IPS-NIHi7 (cell line): Measurements from ENCODE around the gene ALDH3A1.

ENCODE experiments used
- DNase-seq: peaks from one replicate; pipeline ENCODE4 v3.0.0; 2012; ENCODE audit warnings: mixed read lengths; ENCODE audit errors: extremely low spot score

ALDH3A1 gene

DNA sequence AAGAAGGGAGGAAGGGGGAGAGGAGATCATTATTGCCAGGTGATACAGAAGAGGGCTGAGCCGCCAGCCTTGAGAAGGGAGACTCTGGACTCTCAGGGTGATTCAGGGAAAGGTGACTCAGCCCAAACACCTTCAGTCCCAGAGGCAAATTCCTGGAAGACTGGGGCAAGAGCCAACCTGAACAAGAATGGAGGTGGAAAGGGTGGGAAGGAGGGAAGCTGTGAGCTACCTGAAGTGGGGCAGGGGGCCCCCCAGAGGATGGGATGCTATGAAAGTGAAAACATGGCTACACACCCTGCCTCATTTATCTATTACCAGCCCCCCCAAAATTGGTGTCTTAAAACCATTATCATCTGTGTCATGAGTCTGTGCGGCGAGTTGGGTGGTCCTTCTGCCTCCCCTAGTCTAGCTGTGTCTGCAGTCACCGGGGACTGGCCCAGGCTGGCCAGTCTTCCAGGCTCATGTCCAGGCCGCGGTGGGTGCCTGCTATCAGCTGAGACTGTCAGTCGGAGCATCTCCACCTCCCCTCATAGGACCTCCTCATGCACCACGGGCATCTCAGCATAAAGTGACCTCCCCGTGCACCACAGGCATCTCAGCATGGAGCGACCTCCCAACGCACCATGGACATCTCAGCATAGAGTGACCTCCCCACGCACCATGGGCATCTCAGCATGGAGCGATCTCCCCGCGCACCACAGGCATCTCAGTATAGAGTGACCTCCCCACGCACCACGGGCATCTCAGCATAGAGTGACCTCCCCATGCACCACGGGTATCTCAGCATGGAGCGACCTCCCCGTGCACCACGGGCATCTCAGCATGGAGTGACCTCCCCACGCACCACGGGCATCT, 28.5 kb downstream of the ALDH3A1 start:
- DNase-seq = no peak

DNA sequence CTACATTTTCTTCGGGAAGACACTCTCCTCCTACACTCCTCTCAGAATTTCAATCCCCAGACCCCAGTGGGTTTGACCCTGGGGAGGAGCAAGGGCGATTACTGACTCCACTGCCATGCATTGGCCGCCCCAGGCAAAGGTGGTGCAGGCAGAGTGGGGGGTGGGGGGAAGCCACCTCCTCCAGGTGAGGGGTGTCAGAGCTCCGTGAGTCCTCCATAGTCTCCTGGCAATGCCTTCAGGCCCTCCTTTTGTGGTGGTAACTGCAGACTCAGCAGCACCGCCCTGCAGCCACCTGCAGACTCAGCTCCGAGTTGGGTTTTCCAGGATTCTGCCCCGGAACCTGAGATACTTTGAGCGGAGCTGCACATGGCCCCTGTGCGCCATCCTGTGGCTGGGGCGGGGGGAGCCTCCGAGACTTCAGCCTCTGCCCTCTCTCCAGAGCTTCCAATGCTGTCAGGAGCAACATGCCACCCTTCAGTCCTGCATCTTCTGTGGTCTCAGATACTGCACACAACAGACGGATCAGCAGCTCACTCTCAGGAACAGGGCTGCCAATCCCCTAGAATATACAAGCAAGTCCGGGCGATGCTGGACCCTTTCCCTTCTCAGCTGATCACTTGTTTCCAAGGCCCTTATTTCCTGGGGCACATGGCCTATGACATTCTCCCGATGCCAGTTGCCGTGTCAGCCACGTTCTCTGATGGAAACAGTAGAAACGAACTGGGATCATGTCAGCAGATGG, 29.3 kb downstream of the ALDH3A1 start:
- peak; percentile 74 for DNase-seq

DNA sequence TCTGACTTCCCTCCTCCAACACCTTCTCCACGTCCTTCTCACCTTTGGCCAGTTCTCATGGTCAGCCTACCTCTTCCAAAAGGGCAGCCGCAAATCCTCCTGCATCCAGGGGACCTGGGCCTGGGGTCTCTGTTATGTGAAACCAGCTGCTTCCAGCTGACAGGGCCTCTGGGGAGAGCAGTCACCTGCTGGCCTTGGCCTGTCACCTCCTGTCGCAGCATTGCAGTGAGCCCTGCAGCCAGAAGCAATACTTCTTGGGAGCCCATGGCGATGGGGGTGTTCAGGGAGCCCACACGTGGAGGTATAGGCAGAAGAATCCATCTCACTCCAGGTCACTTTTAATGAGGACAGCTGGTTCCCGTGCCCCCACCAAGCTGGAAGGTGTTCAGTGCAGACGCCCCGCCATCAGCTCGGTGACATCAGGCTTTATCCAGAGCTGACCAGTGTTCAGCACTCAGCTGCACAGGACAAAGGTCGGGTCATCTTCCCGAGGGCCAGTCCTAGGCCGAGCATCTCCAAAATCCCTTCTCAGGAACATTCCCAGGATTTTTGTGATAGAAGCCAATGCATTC, 30.0 kb downstream of the ALDH3A1 start:
- no peak for DNase-seq

DNA sequence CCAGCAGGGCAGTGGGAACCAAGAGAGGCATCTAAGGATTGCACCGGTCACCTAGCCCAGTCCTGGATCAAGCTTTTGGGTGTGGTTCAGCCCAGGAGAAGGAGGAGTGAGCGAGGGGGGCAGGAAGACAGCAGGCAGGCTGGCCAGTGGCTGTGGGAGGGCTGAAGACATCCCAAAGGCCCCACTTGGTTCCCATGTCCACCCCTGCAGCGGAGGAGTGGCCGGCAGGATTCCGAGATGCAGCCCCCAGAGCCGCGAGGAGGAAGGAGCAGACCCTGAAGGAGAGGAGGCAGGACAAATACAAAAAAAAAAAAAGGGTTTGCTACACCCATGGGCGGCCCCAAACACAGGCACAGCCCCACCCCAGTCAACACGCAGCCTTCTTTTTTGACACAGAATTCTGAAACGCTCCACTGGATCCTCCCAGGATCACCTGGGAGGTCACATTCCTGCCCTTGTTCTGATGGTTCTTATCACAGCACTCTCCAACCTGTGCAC, 30.6 kb downstream of the ALDH3A1 start:
- DNase-seq = no peak

DNA sequence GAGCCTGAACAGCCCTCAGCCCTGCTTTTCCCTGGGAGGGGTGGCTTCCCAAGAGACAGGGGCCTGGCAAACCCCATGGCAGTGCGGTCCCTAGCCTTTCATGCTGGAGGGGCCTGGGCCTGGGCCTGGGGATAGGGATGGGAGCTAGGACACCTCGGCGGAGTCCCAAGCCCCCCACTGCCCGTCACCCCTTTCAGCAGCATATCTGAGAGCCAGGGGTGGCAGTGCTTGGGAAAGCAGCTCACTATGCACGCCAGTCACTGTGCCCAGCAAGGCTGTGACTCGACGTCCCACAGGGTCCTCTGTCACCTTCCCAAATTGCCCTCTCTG, 31.1 kb downstream of the ALDH3A1 start:
- no peak for DNase-seq

DNA sequence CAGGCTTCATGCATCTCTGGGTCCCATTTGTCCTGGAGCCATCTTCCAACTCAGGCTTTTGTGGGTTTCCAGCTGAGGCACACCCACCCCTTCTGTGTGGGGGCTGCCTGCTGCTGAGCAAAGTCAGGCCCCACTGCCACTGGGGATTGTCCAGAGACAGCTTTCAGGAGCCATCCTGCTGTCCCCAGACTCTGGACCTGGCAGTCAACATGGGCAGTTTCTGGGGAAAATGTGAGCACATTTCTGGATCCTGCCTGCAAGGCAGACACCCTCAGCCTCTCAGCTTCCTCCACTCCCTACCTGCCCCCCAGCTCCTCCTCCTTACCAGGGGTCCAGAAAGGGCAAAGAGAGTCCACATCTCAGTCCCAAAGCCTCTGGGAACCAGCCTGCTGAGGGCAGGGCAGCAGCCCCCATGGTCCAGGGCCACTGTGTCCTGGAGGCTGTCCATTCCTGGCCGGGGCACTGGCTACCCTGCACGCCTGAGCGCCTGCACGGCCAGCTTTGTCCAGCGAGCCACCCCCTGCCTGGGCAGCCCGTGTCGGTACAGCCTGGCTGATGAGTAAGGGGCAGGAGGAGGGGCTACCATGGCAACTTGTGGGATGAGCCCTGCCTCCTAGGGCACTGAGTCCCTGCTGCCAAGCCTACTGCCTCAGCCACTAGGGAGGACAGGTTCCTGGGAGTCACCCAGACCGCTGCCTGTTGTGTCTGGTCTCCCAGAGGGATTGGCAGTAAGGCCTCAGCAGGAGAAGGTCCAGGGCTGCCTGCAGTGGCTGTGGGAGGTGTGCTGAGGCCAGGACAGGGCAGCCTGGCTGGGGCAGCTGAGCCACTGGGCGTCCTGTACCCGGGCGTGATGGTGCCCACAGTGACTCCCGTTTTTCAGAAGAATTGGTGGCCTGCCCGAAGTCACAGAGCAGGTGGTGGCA, 31.7 kb downstream of the ALDH3A1 start, which contains the start of gene SLC47A2:
Gene SLC47A2 (minus strand): TSS at position 477 of the 923 bp plus-strand sequence. CDS start 29 bp downstream, at position 448.
- DNase-seq = no peak

DNA sequence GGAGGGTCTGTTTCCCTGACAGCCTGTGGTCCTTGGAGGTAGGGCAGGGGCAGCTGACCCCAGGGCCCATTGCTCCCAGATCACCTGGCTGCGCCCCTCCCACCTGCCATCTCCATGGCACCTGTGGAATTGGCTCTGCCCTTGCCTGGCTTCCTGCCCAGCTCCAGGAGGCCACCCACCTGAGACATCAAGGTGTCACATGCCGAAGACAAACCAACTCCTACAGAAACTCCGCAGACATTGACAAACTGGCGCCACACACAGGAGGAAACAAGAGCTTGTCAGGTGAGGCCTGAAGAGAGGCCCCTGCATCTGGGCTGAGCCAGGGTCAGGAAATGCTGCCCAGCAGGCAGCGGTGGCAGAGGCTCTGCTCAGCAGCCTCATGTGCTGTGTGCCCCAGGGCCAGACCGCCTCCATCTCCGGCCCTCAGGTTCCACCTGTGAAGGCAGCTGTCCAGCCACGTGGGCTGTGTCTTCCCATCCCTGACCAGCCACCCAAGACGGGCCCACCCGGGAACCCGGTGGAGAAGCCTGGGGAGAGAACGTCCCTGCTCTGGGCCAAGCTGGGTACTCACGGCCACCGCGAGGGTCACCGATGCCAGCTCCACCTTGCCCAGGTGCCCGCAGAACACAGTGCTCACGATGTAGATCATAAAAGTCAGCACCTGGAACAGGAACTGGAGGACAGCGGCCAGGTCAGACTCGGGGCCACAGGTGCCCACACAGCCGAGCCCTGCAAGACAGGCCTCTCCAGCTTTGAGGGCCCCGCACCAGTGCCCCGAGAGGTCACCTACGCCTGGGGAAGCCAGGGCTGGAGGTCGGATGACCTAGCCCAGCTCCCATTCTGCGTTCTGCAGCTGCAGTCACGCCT, 33.3 kb downstream of the ALDH3A1 start:
- DNase-seq = peak; percentile 36

DNA sequence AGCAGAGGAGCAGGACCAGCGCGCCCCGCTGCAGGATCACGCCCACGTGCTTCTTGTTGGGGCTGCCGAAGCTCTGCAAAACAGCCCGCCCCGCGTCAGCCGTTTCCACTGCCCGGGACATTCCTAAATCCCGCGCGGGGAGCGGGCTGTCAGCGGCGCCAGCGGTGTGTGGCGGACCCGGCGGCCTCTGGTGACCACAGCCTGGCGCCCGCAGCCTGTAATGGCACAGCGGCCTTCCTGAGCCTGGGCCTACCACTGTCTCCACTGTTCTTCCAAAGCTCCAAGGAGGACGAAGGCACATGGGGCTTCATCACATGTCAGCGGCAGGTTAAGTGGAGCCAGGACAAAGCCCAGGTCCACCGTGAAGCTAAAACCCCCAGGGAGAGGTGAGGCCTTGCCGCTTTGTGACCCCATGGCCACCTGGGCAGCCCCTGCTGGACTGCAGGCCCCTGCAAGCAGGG, 34.2 kb downstream of the ALDH3A1 start:
- no peak for DNase-seq

DNA sequence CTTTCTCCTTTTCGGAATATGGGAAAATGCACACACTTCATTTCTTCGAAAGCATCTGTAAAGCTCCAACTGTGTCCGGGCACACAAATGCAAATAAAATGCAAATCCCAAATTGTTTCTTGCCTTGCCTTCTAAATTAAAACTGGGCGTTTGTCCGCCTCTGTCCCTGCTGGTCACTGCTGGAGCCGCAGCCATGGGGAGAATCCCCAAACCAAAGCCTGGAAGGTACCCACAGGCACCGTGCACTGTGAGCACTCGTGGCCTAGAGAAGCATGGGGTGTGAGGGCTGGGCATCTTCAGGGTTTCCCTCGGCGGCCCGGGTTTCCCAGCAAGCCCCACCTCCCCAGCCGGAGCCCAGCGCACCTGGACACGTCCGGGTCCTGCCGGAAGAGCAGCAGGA, 34.6 kb downstream of the ALDH3A1 start:
- peak; percentile 55 for DNase-seq

DNA sequence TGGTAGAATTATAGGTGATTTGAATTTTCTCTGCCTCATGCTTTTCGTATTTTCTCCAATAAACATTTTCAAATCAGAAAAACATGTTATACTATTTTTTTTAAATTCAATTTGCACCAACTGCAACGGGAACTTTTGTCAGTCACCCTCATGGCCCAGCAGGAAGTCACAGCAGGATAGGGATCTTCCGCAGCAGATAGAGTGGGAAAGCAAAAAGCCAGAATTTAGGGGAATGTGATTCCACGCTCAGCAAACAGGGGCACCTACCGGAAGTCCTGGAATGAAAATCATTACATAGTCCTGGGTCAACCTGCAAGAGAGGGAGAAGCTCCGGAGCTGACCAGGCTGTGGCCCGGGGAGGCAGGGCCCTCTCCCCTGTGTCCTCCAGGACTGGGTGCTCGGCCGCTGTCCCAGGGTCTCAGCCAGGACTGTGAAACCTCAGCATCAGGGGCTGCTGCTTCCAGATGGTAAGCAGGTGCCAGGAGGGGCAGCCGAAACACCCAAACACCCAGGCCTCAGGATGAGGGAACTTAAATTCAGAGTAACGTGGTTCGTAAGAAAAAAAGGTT, 35.6 kb downstream of the ALDH3A1 start:
- peak; percentile 16 for DNase-seq

DNA sequence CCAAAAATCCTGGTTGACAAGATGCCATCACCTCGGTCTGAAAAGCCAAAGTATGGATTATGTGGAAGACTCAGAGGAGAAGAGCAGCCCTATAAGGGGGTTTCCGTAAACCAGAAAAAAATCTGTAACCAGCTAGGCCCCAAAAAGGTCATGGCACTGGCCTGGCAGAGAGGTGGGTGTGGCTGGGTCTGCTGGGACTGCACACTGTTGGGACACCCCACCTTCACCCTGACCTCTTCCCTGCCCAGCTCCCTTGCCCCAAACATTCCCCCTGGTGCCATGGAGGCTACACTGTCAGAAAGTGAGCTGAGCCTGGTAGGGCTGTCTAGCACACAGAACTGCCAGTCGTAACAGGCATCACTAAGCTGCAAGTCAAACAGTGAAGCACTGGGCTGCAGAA, 38.3 kb downstream of the ALDH3A1 start:
- DNase-seq = no peak

DNA sequence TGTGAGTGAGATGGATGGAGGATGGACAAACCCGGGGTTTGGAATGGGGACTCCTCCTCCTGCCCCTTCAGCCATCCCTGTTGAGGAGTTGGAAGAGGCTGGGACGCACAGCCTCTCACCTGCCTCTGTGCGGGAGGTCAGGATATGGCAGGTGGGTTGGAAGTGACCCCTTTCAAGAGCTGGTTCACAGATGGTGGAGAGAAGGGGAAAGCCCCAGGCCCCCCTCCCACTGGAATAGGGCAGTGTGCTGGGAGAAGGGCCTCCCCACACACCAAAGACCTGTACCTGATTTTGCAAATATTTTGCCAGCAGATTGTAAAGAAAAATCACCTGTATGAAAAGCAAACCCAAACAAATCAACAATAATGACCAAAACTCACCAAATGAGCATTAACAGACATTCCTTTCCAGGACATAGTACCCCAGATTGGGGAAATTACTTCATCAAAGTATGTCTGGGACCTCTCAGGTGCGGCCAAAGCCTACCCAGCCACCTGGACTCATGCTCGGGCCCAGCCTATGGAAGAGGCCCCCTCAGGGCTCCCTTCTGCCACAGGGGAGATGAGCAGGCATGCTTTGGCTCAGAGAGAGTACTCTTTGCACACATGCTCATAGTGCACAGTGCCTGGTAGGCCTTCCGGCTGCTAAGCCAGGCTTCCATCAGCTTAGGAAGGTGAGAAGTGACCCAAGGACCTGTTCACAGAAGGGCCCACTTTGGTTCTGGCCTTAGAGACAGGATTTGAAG, 39.5 kb downstream of the ALDH3A1 start:
- DNase-seq = no peak

DNA sequence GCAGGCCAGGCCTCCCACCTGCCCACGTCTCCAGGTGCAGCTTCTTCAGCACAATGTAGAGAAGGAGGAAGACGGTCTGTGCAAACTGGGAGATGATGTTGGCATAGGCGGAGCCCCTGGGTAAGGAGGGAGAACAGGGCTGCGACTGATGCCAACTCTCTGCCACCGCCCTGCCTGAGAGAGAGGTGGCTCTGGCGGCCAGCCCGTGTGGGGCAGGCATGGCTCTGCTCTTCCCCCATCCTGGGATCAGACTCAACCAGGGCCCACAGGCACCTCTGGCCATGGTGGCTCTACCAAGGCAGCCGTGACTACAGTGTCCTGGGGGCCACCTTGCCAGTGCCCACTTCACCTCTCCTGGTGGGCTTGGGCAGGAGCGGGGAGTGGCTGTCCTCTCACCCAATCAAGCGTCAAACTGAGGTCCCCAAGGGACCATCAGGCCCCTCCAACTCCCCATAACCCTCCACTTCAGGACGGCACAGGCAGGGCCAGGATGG, 40.3 kb downstream of the ALDH3A1 start:
- no peak for DNase-seq

DNA sequence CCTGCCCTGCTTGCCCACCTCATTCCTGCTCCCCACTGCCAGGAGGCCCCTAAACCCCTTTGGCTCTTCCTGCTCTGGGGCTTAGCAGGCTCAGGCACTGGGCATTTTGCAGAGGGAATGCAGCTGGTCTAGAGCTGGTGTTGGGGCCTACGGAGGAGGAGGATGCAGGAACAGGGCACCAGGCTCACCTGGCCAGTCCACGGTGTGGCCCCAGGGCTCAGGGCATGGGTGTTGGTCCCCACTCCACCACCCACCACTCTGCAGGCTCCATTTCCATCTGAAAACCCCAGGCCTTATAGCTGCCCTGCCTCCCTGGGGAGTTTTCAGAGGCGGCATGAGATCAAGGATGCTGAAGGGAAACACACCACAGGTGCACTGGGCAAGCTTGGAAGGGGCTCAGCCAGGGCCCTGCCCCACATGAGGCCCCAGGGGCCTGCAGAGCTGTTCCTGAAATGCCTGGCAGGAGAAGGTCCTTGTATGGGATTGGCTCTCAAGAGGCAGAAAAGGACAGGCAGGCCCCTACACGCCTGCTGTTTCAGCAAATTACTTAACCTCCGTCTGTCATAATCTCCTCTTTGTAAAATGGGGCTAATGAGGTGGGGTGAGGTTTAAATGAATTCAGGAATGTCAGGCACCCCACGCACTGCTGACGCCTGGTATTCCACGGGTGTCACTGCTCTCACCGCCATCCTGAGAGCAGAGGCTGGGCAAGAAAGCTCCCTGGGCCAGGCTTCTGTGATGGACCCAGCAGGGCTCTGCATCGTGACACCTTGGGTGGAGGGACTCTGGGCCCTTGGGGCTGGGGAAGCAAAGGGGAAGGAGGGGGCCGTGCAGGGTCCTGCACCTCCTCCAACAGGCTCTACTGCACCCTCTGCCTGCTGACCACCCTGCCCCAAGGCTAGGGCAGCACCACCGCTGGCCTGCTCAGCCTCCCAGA, 41.0 kb downstream of the ALDH3A1 start:
- DNase-seq = peak; percentile 11

DNA sequence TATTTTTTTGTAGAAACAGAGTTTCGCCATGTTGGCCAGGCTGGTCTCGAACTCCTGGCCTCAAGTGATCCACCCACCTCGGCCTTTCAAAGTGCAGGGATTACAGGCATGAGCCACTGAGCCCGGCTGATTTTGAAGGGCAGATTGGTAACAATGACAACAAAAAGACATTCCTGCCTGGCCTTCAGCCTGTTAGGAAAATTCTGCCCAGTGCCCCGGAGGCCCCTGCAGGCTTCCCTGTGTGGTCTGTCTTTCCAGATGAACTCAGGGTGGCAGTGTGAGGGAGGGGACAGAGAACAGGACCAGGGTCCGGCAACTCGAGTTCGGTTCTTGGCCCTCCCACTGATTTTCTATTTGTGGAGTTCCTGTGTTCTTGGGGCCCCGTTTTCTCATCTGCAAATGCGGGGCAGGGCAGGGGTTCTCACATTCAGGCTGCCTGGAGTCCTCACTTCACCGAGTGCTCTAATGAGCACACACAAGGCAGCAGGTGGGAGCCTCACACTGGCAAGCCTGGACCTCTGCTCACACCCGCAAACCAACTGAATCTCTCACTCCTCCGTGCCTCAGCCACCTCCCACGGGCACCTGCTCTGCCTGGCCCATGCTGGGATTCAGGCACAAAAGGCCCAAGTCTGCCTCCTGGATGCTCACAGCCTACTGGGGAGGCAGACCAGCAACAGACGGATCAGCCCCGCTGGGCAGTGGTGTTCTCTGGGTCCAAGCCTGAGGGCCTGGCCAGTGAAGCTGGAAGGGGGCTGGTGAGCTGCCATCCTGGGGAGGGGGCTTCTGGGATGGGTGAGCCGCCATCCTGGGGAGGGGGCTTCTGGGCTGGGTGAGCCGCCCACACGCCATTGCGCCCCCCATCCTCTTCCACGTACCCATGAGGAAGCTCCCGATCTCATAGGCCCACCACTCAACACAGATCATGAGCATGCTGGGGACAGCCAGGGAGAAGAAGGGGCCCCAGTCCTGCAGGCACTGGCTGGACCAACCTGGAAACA, 42.0 kb downstream of the ALDH3A1 start:
- DNase-seq = peak; percentile 22

DNA sequence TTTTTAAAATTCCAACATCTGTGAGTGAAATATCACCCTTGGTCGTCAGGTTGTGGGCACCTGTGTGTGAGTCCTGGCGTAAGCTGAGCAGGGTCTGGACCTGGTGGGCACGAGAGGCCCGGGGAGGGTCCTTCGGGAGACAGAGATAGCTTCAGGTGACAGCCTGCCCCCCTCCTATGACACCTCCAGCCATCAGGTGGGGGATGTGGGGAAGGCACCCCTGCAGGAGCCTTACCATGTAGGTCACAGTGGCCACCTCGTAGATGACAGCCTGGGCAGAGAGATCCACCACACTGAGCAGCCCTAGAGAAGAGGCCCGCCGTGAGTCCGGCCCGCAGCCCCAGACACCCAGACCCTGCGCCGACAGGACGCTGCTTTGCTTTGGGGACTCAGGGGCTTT, 42.9 kb downstream of the ALDH3A1 start:
- no peak for DNase-seq
